Activated CD4-positive, alpha-beta memory T cell treated with anti-CD3 and anti-CD28 coated beads for 36 hours (primary cell): ENCODE measurements around the gene PRMT3. TPM values are rescaled to one million over a fixed set of nuclear protein-coding genes. Genes with fewer than 3 reads are reported as not detected.
"Not testable (repeated sequence)": the region's sequence is repeated elsewhere in the genome, so short reads cannot be mapped to it uniquely, and the experiment has no call there.

Experiments used
- CTCF ChIA-PET: fragments of 350-600 bp; sonication (Branson Sonifier 250); formaldehyde crosslinking; loops from one replicate; lab custom pipeline; 2021; ENCODE audit warnings: antibody characterized with exemption, inconsistent platforms; lab: Charles Lee
- POLR2A ChIA-PET: fragments of 350-600 bp; sonication (Branson Sonifier 250); formaldehyde crosslinking; loops from one replicate; lab custom pipeline; 2021; ENCODE audit warnings: antibody characterized with exemption; lab: Charles Lee
- DNase-seq: peaks from one replicate; pipeline ENCODE4 v3.0.0-alpha.2; 2020
- H3K27ac Mint-ChIP-seq: one replicate; pipeline ENCODE4 v1.8.0; 2021; ENCODE audit warnings: mixed read lengths
- H3K27me3 Mint-ChIP-seq: one replicate; pipeline ENCODE4 v1.8.0; 2021; ENCODE audit warnings: mixed read lengths
- H3K36me3 Mint-ChIP-seq: one replicate; pipeline ENCODE4 v1.8.0; 2021; ENCODE audit warnings: mixed read lengths
- H3K4me1 Mint-ChIP-seq: one replicate; pipeline ENCODE4 v1.8.0; 2021; ENCODE audit warnings: low read depth, mixed read lengths
- H3K4me3 Mint-ChIP-seq: one replicate; pipeline ENCODE4 v1.8.0; 2021; ENCODE audit warnings: mild to moderate bottlenecking, mixed read lengths
- H3K9me3 Mint-ChIP-seq: one replicate; pipeline ENCODE4 v1.8.0; 2021; ENCODE audit warnings: mixed read lengths
- intact Hi-C: fragments of 100-400 bp; cut with micrococcal nuclease; formaldehyde crosslinking; loops from one replicate; pipeline ENCODE4 v1.15.1; 2023
- total RNA-seq, 2 experiments: library from RNA; stranded (reverse); gene quantifications; one replicate each; pipeline ENCODE4 v1.2.3, GENCODE V29; 2021

PRMT3 gene
- total RNA-seq, 2 experiments from 2014 or later = 31.2 to 33.2 TPM

GRCh38 chr11:20459865-20460264 is 72.3 kb downstream of the PRMT3 start:
- intact Hi-C loops = no loop called here
- no peaks in the 10 kb centered on the region for H3K4me1 Mint-ChIP-seq
- no peaks in the 10 kb centered on the region for H3K27me3 Mint-ChIP-seq
- H3K9me3 Mint-ChIP-seq = no peaks in the 10 kb centered on the region
- POLR2A ChIA-PET = no interaction called here
- H3K4me3 Mint-ChIP-seq = no peak overlapping the region
- peaks cover 21% of the 10 kb centered on the region for H3K36me3 Mint-ChIP-seq
- no peak overlapping the region for H3K27ac Mint-ChIP-seq
- DNase-seq = no peak
- CTCF ChIA-PET = interaction anchor here (1.1 to 1.9 kb wide), 2 partner anchors 63 to 150 kb away, joined by 3 to 5 read pairs; no protein-coding TSS in a partner anchor

DNA sequence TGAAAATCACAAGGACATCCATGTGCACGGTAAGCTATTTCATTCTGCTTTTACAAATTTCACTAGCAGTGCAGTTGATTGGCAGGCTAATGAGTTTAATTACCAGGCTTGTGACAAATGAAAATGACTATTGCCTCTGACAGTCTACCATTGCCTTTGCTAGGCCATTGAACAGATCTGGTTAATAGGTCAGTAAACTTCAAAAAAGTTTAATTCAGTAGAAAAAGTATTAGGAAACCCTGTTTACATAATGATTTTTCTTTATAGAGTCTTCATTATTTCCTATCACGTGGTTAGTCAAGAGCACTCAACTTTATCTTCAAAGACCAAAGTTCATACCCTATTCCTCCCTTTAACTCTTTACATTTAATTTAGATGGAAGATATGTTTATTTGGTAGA is 77.0 kb downstream of the PRMT3 start:
- DNase-seq = no peak
- Mint-ChIP-seq H3K27me3 (no peaks in the 10 kb centered on the region), H3K36me3 (peaks cover 29% of the 10 kb centered on the region), H3K27ac (no peak overlapping the region), H3K4me1 (no peaks in the 10 kb centered on the region), H3K9me3 (no peaks in the 10 kb centered on the region), H3K4me3 (no peak overlapping the region)
- POLR2A ChIA-PET = no interaction called here
- CTCF ChIA-PET = no interaction called here
- intact Hi-C loops = no loop called here

GRCh38 chr11:20467487-20468185 is 80.1 kb downstream of the PRMT3 start:
- DNase-seq = no peak
- Mint-ChIP-seq H3K27me3 (no peaks in the 10 kb centered on the region), H3K36me3 (peaks cover 40% of the 10 kb centered on the region), H3K4me1 (no peaks in the 10 kb centered on the region), H3K9me3 (peaks cover 4% of the 10 kb centered on the region), H3K4me3 (no peak overlapping the region), H3K27ac (no peak overlapping the region)
- ChIA-PET POLR2A (no interaction called here), CTCF (no interaction called here)
- intact Hi-C loops = no loop called here

DNA sequence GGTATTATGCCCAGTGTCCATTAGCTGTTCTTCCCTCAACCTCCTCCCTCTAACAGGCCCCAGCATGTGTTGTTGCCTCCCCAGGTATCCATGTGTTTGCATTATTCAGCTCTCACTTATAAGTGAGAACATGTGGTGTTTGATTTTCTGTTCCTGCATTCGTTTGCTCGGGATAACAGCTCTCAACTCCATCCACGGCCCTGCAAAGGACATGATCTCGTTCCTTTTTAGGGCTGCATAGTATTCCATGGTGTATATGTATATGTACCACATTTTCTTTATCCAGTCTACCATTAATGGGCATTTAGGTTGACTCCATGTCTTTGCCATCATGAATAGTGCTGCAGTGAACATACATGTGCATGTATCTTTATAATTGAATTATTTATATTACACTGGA is 82.8 kb downstream of the PRMT3 start:
- no peak overlapping the region for H3K27ac Mint-ChIP-seq
- H3K9me3 Mint-ChIP-seq = peaks cover 4% of the 10 kb centered on the region
- intact Hi-C loops = no loop called here
- peaks cover 2% of the 10 kb centered on the region for H3K4me1 Mint-ChIP-seq
- H3K27me3 Mint-ChIP-seq = no peaks in the 10 kb centered on the region
- DNase-seq = no peak
- ChIA-PET POLR2A (no interaction called here), CTCF (no interaction called here)
- no peak overlapping the region for H3K4me3 Mint-ChIP-seq
- H3K36me3 Mint-ChIP-seq = peaks cover 41% of the 10 kb centered on the region

DNA sequence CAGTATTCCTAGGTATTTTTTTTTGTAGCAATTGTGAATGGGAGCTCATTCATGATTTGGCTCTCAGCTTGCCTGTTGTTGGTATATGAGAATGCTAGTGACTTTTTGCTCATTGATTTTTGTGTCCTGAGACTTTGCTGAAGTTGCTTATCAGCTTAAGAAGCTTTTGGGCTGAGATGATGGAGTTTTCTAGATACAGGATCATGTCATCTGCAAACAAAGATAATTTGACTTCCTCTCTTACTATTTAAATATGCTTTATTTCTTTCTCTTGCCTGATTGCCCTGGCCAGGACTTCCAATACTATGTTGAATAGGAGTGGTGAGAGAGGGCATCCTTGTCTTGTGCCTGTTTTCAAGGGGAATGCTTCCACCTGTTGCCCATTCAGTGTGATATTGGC is 84.4 kb downstream of the PRMT3 start:
- POLR2A ChIA-PET, intact Hi-C loops, H3K27ac Mint-ChIP-seq, H3K4me1 Mint-ChIP-seq, H3K27me3 Mint-ChIP-seq, H3K9me3 Mint-ChIP-seq, H3K4me3 Mint-ChIP-seq, DNase-seq, CTCF ChIA-PET: not testable (repeated sequence)
- peaks cover 40% of the 10 kb centered on the region for H3K36me3 Mint-ChIP-seq

DNA sequence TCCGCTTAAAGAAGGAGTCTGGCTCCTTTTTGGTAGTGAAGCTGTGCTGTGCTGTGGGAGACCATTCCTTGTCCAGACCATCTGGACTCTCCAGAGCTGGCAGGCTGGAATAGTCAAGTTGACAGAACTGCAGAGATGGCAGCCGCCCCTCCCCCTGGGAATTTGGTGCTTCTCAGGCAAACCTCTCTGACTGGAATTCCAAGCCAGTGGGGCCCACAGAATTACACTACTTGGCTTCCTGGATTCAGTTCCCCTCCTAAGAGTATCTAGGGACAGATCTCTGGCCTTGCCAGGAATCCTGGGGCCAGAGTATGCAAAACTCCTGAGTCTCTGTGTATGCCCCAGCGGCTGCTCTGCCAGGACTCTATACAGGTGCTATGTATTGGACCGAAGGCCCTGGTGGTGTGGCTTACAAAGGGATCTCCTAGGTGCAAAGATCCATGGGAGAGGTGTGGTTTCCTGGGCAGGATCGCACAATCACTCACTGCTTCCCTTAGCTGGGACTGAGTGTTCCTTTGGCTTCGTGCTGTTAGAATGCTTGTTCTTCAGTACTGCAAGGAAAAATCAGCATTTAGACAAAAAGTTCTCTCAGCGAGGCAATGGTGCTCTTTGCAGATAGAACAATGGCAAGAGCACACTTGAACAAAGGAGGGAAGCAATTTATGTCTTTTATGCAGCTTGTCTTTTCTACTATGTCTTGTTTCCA is 86.8 kb downstream of the PRMT3 start:
- intact Hi-C loops = no loop called here
- no peaks in the 10 kb centered on the region for H3K27me3 Mint-ChIP-seq
- ChIA-PET POLR2A (no interaction called here), CTCF (no interaction called here)
- no peak overlapping the region for H3K27ac Mint-ChIP-seq
- peaks cover 4% of the 10 kb centered on the region for H3K9me3 Mint-ChIP-seq
- H3K4me3 Mint-ChIP-seq = no peak overlapping the region
- H3K36me3 Mint-ChIP-seq = peaks cover 42% of the 10 kb centered on the region
- no peak for DNase-seq
- H3K4me1 Mint-ChIP-seq = peaks cover 10% of the 10 kb centered on the region

GRCh38 chr11:20474882-20475517 is 87.5 kb downstream of the PRMT3 start:
- Mint-ChIP-seq H3K27me3 (no peaks in the 10 kb centered on the region), H3K4me1 (peaks cover 10% of the 10 kb centered on the region), H3K9me3 (peaks cover 4% of the 10 kb centered on the region), H3K4me3 (no peak overlapping the region), H3K36me3 (peaks cover 47% of the 10 kb centered on the region), H3K27ac (no peak overlapping the region)
- ChIA-PET CTCF (no interaction called here), POLR2A (no interaction called here)
- intact Hi-C loops = no loop called here
- DNase-seq = no peak

DNA sequence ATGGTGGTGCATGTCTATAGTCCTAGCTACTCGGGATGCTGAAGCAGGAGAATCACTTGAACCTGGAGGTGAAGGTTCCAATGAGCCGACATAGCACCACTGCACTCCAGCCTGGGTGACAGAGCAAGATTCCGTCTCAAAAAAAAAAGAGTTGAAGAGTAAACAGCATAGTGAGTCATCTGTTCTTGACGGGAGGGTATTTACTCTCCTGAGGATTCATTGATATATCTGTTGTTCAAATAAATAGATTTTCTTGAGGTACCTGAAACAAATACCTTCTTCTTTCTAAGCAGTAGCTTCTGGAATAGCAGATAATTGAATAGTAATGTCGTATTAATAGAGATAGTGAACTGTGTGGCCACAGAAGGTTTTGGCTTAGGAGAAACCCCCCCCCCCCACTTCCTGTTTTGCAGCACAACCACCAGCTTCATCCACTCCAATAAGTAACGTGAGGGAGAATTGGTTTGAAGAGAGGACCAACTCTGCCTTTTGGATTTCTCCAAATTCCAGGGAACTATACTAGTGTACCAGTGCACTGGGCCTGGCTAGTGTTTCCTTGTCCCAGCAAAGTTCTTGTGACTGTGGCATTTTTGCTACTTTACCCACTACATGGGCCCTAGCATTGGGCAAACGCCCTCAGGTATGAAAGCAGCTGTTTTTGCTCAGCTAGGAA is 90.0 kb downstream of the PRMT3 start:
- intact Hi-C loops = no loop called here
- no peak overlapping the region for H3K4me3 Mint-ChIP-seq
- POLR2A ChIA-PET = no interaction called here
- H3K36me3 Mint-ChIP-seq = peaks cover 43% of the 10 kb centered on the region
- H3K4me1 Mint-ChIP-seq = peaks cover 10% of the 10 kb centered on the region
- DNase-seq = no peak
- no peaks in the 10 kb centered on the region for H3K9me3 Mint-ChIP-seq
- H3K27ac Mint-ChIP-seq = no peak overlapping the region
- CTCF ChIA-PET = no interaction called here
- H3K27me3 Mint-ChIP-seq = no peaks in the 10 kb centered on the region

DNA sequence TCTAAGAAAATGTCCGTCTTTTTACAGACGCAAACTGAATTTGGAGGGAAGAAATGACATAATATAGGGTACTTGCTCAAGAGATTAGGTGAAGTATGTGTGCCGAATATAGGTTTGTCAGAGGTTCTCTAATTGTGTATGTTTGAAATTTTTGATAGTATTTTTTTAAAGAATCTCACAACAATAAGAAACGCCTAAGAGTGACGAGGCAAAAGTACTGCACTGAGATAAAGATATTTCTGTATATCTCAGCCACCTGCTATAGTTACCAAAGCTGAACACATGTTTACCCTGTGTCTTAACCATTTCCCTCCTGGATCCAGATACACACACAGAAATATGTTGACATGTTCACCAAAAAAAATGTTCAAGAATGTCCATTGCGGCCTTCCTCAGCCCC is 92.0 kb downstream of the PRMT3 start:
- ChIA-PET POLR2A (no interaction called here), CTCF (no interaction called here)
- Mint-ChIP-seq H3K36me3 (peaks cover 50% of the 10 kb centered on the region), H3K4me1 (peaks cover 8% of the 10 kb centered on the region), H3K4me3 (no peak overlapping the region), H3K27me3 (no peaks in the 10 kb centered on the region), H3K9me3 (peaks cover 1% of the 10 kb centered on the region), H3K27ac (no peak overlapping the region)
- intact Hi-C loops = no loop called here
- no peak for DNase-seq

- Mint-ChIP-seq H3K27me3 (no peaks in the 10 kb centered on the region), H3K9me3 (peaks cover 2% of the 10 kb centered on the region), H3K4me1 (no peaks in the 10 kb centered on the region), H3K27ac (no peak overlapping the region), H3K36me3 (peaks cover 46% of the 10 kb centered on the region), H3K4me3 (no peak overlapping the region)
- intact Hi-C loops = no loop called here
- CTCF ChIA-PET = no interaction called here
- DNase-seq = no peak
- POLR2A ChIA-PET = no interaction called here
Observed at GRCh38 chr11:20483931-20484330, 96.4 kb downstream of the PRMT3 start.

GRCh38 chr11:20484416-20484815 is 96.9 kb downstream of the PRMT3 start:
- POLR2A ChIA-PET = not testable (repeated sequence)
- H3K36me3 Mint-ChIP-seq = peaks cover 42% of the 10 kb centered on the region

DNA sequence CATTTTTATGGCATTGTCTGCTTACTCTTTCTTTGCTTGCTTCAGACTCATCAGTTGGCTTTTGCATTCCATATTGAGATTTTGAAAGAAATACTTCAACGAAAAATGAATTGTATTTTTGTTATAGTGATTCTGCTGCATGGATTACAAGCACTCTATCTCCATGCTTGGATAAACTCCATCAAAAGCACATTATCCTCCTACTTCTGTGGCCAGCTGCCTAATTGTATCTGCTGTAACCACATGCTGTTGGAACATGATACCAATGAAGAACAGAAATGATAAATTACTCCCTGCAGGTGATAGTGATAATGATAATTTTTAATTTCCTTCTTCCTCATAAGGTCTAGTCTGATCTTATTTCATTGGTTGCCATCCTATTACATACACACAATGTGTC is 100.8 kb downstream of the PRMT3 start:
- H3K4me3 Mint-ChIP-seq = no peak overlapping the region
- H3K36me3 Mint-ChIP-seq = peaks cover 21% of the 10 kb centered on the region
- H3K4me1 Mint-ChIP-seq = no peaks in the 10 kb centered on the region
- POLR2A ChIA-PET = no interaction called here
- H3K27ac Mint-ChIP-seq = no peak overlapping the region
- CTCF ChIA-PET = no interaction called here
- no peak for DNase-seq
- no peaks in the 10 kb centered on the region for H3K27me3 Mint-ChIP-seq
- intact Hi-C loops = no loop called here
- H3K9me3 Mint-ChIP-seq = peaks cover 2% of the 10 kb centered on the region

More at GRCh38 chr11:20484416-20484815, 96.9 kb downstream of the PRMT3 start:
- H3K27me3 Mint-ChIP-seq, H3K4me1 Mint-ChIP-seq, H3K4me3 Mint-ChIP-seq, H3K27ac Mint-ChIP-seq, DNase-seq, intact Hi-C loops, CTCF ChIA-PET, H3K9me3 Mint-ChIP-seq: not testable (repeated sequence)
